GM21423 (cell line): ENCODE measurements around the gene ACER3.

Source experiments
- ATAC-seq: cut with Tn5 transposase; IDR thresholded peaks from one replicate; pipeline ENCODE4 v1.9.1; 2021; ENCODE audit warnings: mild to moderate bottlenecking, moderate library complexity; ENCODE audit not compliant: unreplicated experiment

ACER3 gene

DNA sequence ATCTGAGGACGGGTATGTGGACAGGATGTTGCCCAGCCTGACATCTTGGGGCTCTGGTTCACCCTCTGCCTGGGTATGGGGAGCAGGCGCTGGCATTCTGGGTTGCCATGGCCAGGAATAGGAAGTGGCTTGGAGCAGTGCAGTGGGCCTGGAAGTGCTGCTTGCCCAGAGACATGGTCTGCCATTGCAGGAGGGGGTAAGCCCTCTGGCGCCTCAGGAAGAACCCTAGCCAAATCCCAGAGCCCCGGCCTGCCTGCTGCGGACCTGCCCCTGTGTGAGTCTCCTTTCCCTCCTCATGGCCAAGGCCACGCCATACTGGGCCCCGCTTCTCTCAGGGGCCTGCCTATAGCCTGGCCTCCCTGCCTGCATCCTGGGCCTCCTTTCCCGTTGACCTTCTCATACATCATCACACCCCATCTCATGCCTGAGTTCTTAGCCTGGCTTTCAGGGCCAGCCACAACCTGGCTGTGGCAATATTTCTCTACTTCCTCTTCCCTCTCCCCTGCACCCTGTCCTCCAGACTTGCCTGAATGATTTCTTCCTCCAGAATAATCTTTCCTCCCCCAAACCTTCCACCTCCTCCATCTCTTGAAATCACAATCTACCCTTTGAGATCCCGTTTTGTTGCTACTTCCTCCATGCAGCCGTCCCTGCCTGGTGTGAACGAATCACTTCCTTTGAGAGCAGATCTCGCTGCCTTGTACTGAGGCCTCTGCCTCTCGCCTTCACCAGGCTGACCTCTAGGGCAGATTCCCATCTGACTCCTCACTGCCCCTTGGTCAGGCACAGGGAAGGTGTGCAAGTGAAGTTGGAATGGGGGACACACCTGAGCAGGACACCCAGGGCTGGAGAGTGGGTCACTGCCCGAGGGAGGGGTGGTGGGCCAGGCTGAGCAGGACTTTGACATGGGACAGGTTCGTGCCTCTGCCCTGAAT lies 211.2 kb downstream of the ACER3 start:
- no peak for ATAC-seq

DNA sequence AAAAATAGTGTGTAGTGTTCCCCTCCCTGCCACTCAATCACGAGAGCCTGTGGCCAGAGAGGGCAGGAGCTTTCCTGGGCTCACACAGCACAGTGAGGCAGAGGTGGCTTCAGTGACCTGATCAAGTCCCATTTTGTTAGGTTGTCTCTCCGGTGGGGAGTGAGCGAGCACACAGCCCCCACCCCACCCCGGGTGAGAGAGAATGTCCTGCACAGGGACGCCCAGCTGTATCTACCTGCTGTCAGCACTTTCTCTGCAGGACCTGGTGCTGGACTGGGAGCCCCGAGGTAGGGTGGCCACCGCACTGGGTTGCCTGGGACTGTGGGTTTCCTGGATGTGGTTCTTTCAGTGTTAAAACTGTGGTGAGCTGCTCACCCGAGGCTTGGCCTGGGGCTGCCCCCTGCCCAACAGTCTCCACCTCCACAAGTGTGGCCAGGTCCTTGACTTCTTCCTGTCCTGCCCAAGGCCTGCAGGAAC lies 212.2 kb downstream of the ACER3 start:
- ATAC-seq = no peak

DNA sequence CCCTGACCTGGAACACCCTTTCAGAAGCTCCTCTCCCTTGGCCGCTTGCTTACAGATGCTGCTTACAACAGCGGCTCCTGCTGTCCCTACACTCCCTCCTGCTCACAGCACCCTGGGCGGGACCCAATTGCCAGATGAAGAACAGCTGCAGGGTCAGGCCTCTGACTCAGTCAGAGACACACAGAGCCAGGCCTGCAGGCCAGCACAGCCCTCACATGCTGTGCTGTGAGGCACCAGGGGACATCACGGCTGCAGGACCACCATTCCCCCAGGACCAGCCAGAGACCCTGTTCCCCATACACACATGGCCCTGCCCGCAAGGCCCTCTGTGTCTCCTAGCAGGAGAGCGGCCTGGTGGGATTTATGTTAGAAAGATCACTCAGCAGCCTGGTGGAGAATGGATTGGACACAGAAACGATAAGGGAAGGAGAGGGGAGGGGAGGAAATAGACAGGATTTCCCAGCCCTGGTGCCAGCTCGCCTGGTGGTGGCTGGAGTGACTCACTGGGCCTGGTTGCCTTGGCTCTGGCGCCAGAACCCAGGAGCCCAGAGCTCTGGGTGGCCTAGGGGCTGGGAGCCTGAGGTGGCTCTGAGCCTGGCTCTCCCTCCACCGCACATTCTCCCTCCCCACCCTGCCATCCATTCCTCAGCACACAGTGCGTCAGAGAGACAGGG lies 212.7 kb downstream of the ACER3 start:
- ATAC-seq = no peak

DNA sequence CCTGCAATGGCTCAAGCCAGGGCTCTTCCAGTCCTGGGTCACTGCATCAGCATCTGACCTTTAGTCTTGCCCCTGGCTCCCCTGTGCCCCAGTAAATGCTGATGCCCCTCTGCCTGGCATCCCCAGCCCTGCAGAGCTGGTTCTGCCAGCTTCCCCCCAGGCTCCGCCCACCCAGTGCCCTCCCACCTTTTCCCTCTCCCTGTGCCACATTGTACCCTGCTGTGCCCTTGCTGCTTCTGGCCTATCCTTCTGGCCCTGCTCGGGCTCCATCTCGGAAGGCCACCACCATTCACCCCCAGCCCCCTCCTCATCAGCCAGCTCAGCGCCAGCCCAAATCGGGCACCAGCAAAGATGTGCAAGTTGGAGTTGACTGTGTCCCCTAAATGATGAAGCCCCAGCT lies 213.5 kb downstream of the ACER3 start:
- ATAC-seq = no peak

DNA sequence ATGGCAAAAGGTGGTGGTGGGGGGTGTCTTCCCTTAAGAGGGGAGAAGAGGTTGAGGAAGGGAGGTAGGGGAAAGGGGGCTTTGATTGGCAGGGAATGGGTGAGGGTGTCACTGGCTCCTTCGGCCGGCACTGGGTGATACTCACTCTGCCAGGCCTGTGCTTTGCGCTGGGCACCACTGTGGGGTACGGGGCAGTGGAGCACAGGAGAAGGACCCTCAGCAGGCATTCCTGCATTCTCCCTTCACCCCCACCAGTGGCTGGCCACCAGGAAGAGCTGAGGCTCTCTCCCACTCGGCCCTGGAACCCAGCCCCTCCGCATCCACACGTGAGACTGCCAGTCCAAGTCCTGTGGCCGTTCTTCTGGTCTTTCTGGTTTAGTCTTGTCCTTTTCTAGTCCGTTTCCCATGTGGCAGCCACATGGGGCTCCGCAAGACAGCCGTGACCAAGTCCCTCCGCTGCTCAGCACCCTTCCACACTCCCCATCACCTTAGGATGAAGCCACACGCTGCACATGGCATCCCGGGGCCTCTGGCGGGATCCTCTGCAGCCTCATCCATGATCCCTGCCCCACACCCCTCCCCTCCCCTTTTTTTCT lies 214.0 kb downstream of the ACER3 start:
- ATAC-seq = no peak

DNA sequence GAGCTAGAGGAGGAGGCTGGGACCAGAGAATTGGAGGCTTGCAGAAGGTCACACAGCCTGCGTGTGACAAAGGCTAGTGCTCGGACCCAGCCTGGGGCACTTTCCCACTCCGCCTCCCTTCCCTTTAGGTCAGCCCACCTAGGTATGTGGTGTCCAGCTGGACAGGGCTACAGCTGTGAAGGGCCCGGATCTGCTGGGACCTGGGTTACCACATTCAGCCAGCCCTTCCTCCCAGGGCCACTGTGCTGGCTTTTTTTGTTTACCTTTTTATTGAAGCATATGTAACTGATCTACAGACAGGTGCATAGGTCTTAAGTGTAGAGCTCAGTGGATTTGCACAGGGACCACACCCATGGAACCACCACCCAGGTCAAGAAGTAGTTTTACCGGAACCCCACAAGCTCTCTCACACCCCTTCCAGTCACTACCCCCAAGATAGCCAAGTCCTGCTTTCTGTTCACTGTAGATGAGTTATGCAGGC lies 214.7 kb downstream of the ACER3 start:
- no peak for ATAC-seq
